Prostate gland (tissue), 2 donors: ENCODE measurements around the gene SLC16A11. TPM values are rescaled to one million over a fixed set of nuclear protein-coding genes. Genes with fewer than 3 reads are reported as not detected.
"Not testable (repeated sequence)": the region's sequence is repeated elsewhere in the genome, so short reads cannot be mapped to it uniquely, and the experiment has no call there.

Experiments used
- DNase-seq: peaks from one replicate; pipeline ENCODE4 v3.0.0-alpha.2; 2019; ENCODE audit warnings: low spot score
- H3K27ac ChIP-seq, 2 donors: fragments of 200-600 bp; sonication (generic); 2 replicates each; pipeline ENCODE4 v1.5.1; 2017 to 2019
- H3K27me3 ChIP-seq: fragments of 200-600 bp; sonication (generic); replicated peaks from 2 replicates; pipeline ENCODE4 v1.5.1; 2019; ENCODE audit not compliant: insufficient read depth
- H3K36me3 ChIP-seq, 2 donors: fragments of 200-600 bp; sonication (generic); 1 replicate in 1 of 2; 2 replicates in 1 of 2; pipeline versions ENCODE4 v1.5.1 to v1.8.1; 2017 to 2019
- H3K4me1 ChIP-seq: fragments of 200-600 bp; sonication (generic); replicated peaks from 2 replicates; pipeline ENCODE4 v1.5.1; 2019
- H3K4me3 ChIP-seq, 2 donors: fragments of 200-600 bp; sonication (generic); 2 replicates each; pipeline ENCODE4 v1.5.1; 2017 to 2019
- H3K9me3 ChIP-seq: fragments of 200-600 bp; sonication (generic); 2 replicates; pipeline ENCODE4 v1.5.1; 2017
- CTCF ChIP-seq, 4 experiments: fragments of 200-600 bp in 2 of 4; fragments of 450-650 bp in 2 of 4; sonication (generic) in 2 of 4; IDR thresholded peaks; 1 replicate in 3 of 4; 2 replicates in 1 of 4; pipeline ENCODE4 v1.5.1; 2016 to 2019; ENCODE audit warnings: antibody characterized with exemption in 4 of 4, mild to moderate bottlenecking in 2 of 4, moderate library complexity in 2 of 4
- POLR2A ChIP-seq: fragments of 450-650 bp; IDR thresholded peaks from one replicate; pipeline ENCODE4 v1.6.1; 2016; ENCODE audit warnings: antibody characterized with exemption, mild to moderate bottlenecking
- POLR2AphosphoS5 ChIP-seq: sonication (generic); formaldehyde crosslinking; IDR thresholded peaks from one replicate; pipeline ENCODE4 v1.6.1; 2017; ENCODE audit warnings: antibody characterized with exemption
- WGBS: methylation state at CpG from one replicate; pipeline ENCODE4 v1.1.5; 2018; 5-methylcytosine and 5-hydroxymethylcytosine counted together
- intact Hi-C: fragments of 100-400 bp; cut with DNase I; formaldehyde crosslinking; loops from one replicate; pipeline ENCODE4 v1.14.2; 2022
- microRNA counts, 2 donors: library from miRNA; unstranded; fragments of <30 nt; microRNA quantifications; one replicate each; lab custom pipeline; 2016 to 2017
- small RNA-seq, 2 donors: library from RNA; depleted of rRNA; stranded (forward); fragments of <200 nt; gene quantifications; one replicate each; pipeline ENCODE3, GENCODE V24; 2016
- total RNA-seq, 2 donors: library from RNA; depleted of rRNA; stranded (reverse); fragments of >200 nt; gene quantifications; one replicate each; pipeline ENCODE4 v1.1.0, GENCODE V29; 2016

Gene SLC16A11
- total RNA-seq, 2 donors from 2014 or later, result 1.8 to 2.3 TPM

DNA sequence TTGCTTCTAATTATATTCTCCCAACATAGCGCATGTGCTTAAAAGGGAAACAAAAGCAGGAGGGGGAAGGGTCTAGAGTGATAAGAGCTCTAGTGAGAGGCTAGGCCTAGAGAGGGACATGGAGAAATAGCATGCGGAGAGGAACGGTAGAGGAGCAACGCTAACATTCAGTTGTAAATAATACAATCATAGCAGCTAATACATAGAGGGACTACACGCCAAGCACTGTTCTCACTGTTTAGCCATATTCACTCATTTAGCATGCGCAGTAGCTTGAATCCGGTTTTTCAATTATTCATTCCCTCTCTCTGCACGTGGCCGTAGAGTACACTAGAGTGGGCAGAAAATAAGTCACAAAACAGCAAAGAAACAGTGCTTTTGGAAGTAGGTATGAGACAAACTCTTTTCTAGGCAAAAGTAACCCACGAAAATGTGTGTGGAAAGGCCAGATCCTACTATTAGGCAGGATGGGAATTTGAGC is 49.7 kb downstream of the SLC16A11 start:
- no peak for DNase-seq
- Histone ChIP-seq H3K27me3 (no peaks in the 10 kb centered on the region), H3K4me1 (no peaks in the 10 kb centered on the region), H3K36me3 (peaks cover 0 to 3% of the 10 kb centered on the region in 2 donors), H3K9me3 (no peaks in the 10 kb centered on the region), H3K27ac (no peak overlapping the region), H3K4me3 (no peak overlapping the region)
- TF ChIP-seq POLR2AphosphoS5 (no peak), POLR2A (no peak), CTCF (IDR thresholded peaks at IDR 0.05) (no peak)
- 90% methylated on average over 10 of the region's 10 CpGs for WGBS
- intact Hi-C loops, result no loop called here

DNA sequence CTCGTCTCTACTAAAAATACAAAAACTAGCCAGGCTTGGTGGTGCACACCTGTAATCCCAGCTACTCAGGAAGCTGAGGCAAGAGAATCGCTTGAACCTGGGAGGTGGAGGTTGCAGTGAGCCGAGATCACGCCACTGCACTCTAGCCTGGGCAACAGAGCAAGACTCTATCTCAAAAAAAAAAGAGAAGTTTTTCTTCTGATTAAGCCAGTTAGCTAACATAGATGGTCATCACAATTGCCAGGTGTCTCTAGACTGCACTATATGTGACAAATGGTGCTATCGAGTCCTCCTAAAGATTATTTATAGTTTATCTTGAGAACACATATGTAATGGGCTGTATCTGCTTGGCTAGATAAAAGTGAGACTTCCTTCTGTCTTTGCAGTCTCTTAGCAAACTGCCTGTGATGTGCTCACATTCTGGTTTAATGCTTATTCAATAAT is 50.3 kb downstream of the SLC16A11 start:
- H3K4me1 ChIP-seq, H3K9me3 ChIP-seq, DNase-seq, H3K4me3 ChIP-seq, intact Hi-C loops, H3K36me3 ChIP-seq, H3K27me3 ChIP-seq, H3K27ac ChIP-seq: not testable (repeated sequence)
- 88% methylated on average over 5 of the region's 5 CpGs for WGBS

MicroRNA genes within 50 kb of the gene (microRNA counts, 767-probe panel; counts per million panel counts)
- 2,984 to 3,542 counts per million in 2 donors for microRNA hsa-miR-195-5p (lab: Ali Mortazavi, UCI)
- microRNA hsa-miR-497-5p (lab: Ali Mortazavi, UCI), result 2,063 to 2,682 counts per million in 2 donors

Small RNA genes within 50 kb of the gene (small RNA-seq; reads per million reads assigned to genes)
- 0 reads per million in 2 donors for gene AC120057.1

Other genes with a start within 250 kb of the SLC16A11 start
- 1 to 10 TPM in 1 of 2 donors, not detected in 1; 1.4 TPM for gene TEKT1, start 212.4 kb downstream of the SLC16A11 start, total RNA-seq
- under 1 TPM; 0.27 to 0.62 TPM for gene ALOX12, start 48.0 kb downstream of the SLC16A11 start, total RNA-seq
- 100 to 1,000 TPM; 348 to 418 TPM for gene RNASEK, start 31.5 kb downstream of the SLC16A11 start, total RNA-seq
- gene BCL6B, start 21.0 kb downstream of the SLC16A11 start, total RNA-seq, result 1 to 10 TPM in 1 of 2 donors, under 1 TPM in 1; 0.96 to 4.0 TPM
- gene SLC16A13, start 8.1 kb downstream of the SLC16A11 start, total RNA-seq, result 1 to 10 TPM; 1.7 to 1.8 TPM
- 1 to 10 TPM in 1 of 2 donors, under 1 TPM in 1; 0.55 to 5.7 TPM for gene CLEC10A, start 36.2 kb upstream of the SLC16A11 start, total RNA-seq
- under 1 TPM in 1 of 2 donors, not detected in 1; 0.41 TPM for gene ASGR2, start 70.7 kb upstream of the SLC16A11 start, total RNA-seq
- 1 to 10 TPM in 1 of 2 donors, under 1 TPM in 1; 0.50 to 9.4 TPM for gene ASGR1, start 135.3 kb upstream of the SLC16A11 start, total RNA-seq
- 10 to 100 TPM in 1 of 2 donors, 1 to 10 TPM in 1; 9.3 to 31.6 TPM for gene DLG4, start 175.7 kb upstream of the SLC16A11 start, total RNA-seq
- gene ACADVL, start 175.8 kb upstream of the SLC16A11 start, total RNA-seq, result 100 to 1,000 TPM; 589 to 593 TPM
- gene DVL2, start 190.4 kb upstream of the SLC16A11 start, total RNA-seq, result 100 to 1,000 TPM in 1 of 2 donors, 10 to 100 TPM in 1; 52.3 to 116 TPM
- 10 to 100 TPM; 41.2 to 92.5 TPM for gene PHF23, start 195.4 kb upstream of the SLC16A11 start, total RNA-seq
- gene GABARAP, start 198.4 kb upstream of the SLC16A11 start, total RNA-seq, result 100 to 1,000 TPM; 493 to 527 TPM
- 100 to 1,000 TPM in 1 of 2 donors, 10 to 100 TPM in 1; 61.2 to 107 TPM for gene CTDNEP1, start 207.6 kb upstream of the SLC16A11 start, total RNA-seq
- gene ELP5, start 208.1 kb upstream of the SLC16A11 start, total RNA-seq, result 10 to 100 TPM; 50.1 to 65.2 TPM
- gene CLDN7, start 218.4 kb upstream of the SLC16A11 start, total RNA-seq, result 10 to 100 TPM; 42.0 to 45.8 TPM
- 10 to 100 TPM; 13.8 to 27.4 TPM for gene SLC2A4, start 237.6 kb upstream of the SLC16A11 start, total RNA-seq